Stimulated activated CD4-positive, alpha-beta T cell treated with anti-CD3 and anti-CD28 coated beads, Interleukin-15, amount 100 ng/mL, for 1 hour (primary cell): ENCODE results near the gene NHEJ1.

Source experiments
- DNase-seq, 2 donors: peaks; one replicate each; pipeline ENCODE4 v3.0.0-alpha.2; 2020; ENCODE audit warnings: low read depth in 1 of 2, low spot score in 1 of 2

The NHEJ1 gene

GRCh38 chr2:219031005-219031738, 129.4 kb downstream of the NHEJ1 start:
- DNase-seq, result no peak

- no peak for DNase-seq
These were observed 130.3 kb downstream of the NHEJ1 start for GRCh38 chr2:219030177-219030940.

- peak; percentile 45 to 62 for DNase-seq
These were observed 130.8 kb downstream of the NHEJ1 start for GRCh38 chr2:219029829-219030165.

GRCh38 chr2:219028996-219029828, 131.4 kb downstream of the NHEJ1 start:
- no peak for DNase-seq

DNA sequence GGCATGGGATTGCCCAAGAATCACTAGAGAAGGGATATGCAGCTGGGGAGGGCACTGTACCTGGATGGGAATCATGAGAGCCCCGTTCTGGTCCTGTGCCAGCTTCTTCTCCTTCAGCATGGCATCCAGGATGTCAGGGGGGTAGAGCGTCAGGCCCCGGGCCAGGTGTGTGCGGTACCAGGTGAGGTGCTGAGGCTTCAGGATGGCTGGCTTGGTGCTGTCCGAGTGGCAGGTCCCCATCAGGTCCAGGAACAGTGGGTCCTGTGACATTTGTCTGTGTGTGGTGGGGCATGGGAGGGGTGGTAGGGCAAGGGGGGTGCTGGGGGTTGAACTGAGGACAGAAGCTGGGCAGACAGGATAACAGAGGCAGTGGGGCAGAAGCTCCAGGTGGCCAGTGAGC, 132.5 kb downstream of the NHEJ1 start:
- DNase-seq, result no peak

DNA sequence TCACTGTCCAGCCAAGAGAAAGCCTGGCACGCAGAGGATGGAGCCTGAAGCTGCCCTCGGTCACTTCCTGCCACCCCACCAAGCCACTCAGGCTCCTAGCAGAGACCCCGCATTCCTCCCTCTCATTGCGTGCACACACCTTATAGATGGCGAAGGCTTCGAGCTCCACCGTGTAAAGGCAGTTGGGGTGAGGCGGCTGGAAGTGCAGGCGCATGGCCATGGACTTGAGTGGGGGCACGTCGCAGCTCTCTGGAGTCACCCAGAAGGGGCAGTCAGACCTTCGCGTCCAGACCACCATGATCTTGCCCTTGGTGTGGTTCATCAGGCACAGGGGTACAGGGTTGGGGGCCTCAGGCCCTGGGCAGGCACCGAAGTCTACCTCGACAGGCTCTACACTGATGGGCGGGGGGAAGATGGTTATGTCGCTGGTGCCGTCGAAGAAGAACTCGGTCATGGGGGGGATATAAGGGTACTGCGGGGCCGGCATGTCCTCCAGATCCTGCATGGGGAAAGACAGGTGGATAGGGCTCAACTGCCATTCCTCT, 133.0 kb downstream of the NHEJ1 start:
- DNase-seq, result no peak

DNA sequence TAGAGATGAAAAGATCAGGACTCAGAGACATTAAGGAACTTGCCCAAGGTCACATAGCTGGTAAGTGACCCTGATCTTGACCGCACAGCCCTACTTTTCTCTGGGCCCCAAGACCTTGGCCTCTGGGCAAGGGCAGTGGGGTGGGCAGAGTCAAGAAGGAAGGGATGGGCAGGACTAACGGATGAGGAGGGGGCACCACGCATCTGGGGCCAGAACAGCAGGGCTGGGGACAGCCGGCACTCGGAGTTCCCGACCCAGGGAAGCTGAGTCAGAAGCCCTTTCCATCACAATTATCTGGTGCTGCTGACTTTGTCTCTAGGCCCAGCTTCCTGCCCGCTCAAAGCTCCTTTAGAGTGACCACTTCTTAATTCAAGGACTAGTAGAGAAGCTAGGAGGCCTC, 133.7 kb downstream of the NHEJ1 start:
- DNase-seq, result no peak

- DNase-seq, result no peak
These were observed 134.7 kb downstream of the NHEJ1 start for GRCh38 chr2:219025637-219026585.
